HepG2 (cell line): ENCODE measurements around the gene NTRK2.

ENCODE experiments used
- CBX1 ChIP-seq: IDR thresholded peaks from one replicate; pipeline ENCODE4 v1.6.1; 2016; ENCODE audit warnings: antibody characterized with exemption, low read depth
- CHD2 ChIP-seq: IDR thresholded peaks from 2 replicates; pipeline ENCODE4 v1.6.1; 2011; ENCODE audit warnings: low read depth, low read length, improper control_type of control experiment
- DMAP1 ChIP-seq: IDR thresholded peaks from 2 replicates; pipeline ENCODE4 v1.6.1; 2016
- ESRRA ChIP-seq: sonication (generic); formaldehyde crosslinking; IDR thresholded peaks from 2 replicates; pipeline ENCODE4 v1.5.1; 2020; ENCODE audit warnings: mild to moderate bottlenecking, low read depth, missing genetic modification reagents
- GABPA ChIP-seq, 2 experiments: IDR thresholded peaks; 2 replicates each; pipeline ENCODE4 v1.6.1; 2011 to 2016; ENCODE audit warnings: low read depth in 2 of 2, low read length in 1 of 2, missing biosample characterization in 1 of 2, missing genetic modification characterization in 1 of 2
- GATAD2A ChIP-seq: IDR thresholded peaks from 2 replicates; pipeline ENCODE4 v1.6.1; 2016
- POLR2AphosphoS5 ChIP-seq: IDR thresholded peaks from 2 replicates; pipeline ENCODE4 v1.6.1; 2012; ENCODE audit warnings: low read depth, low read length
- REXO4 ChIP-seq: sonication (generic); formaldehyde crosslinking; IDR thresholded peaks from 2 replicates; pipeline ENCODE4 v1.8.0; 2022; ENCODE audit warnings: missing genetic modification reagents, mild to moderate bottlenecking, borderline replicate concordance
- U2AF1 ChIP-seq: fragments of 200-400 bp; formaldehyde crosslinking; optimal IDR thresholded peaks from 2 replicates; pipeline ENCODE3; 2017; ENCODE audit warnings: mild to moderate bottlenecking, low read depth, low read length
- ZNF776 ChIP-seq: sonication (generic); formaldehyde crosslinking; IDR thresholded peaks from 2 replicates; pipeline ENCODE4 v1.4.0; 2020; ENCODE audit warnings: mild to moderate bottlenecking, missing genetic modification reagents
- TF ChIP-seq, protein P1 (sequence below): sonication (generic); formaldehyde crosslinking; IDR thresholded peaks from 2 replicates; pipeline ENCODE4 v1.8.1; 2022; ENCODE audit warnings: low read depth, mild to moderate bottlenecking, missing genetic modification reagents

- TF ChIP-seq POLR2AphosphoS5 (no peak), GATAD2A (CRISPR knock-in tag) (no peak), ESRRA (no peak), GABPA (IDR thresholded peaks at IDR 0.05; ENCODE audit: low read depth, low read length) (no peak), GABPA (CRISPR knock-in tag; IDR thresholded peaks at IDR 0.05; ENCODE audit: low read depth) (no peak), ZNF776 (CRISPR knock-in tag) (no peak), DMAP1 (CRISPR knock-in tag) (no peak), CHD2 (no peak), U2AF1 (no peak), REXO4 (no peak), CBX1 (no peak)
- TF ChIP-seq, protein P1, sequence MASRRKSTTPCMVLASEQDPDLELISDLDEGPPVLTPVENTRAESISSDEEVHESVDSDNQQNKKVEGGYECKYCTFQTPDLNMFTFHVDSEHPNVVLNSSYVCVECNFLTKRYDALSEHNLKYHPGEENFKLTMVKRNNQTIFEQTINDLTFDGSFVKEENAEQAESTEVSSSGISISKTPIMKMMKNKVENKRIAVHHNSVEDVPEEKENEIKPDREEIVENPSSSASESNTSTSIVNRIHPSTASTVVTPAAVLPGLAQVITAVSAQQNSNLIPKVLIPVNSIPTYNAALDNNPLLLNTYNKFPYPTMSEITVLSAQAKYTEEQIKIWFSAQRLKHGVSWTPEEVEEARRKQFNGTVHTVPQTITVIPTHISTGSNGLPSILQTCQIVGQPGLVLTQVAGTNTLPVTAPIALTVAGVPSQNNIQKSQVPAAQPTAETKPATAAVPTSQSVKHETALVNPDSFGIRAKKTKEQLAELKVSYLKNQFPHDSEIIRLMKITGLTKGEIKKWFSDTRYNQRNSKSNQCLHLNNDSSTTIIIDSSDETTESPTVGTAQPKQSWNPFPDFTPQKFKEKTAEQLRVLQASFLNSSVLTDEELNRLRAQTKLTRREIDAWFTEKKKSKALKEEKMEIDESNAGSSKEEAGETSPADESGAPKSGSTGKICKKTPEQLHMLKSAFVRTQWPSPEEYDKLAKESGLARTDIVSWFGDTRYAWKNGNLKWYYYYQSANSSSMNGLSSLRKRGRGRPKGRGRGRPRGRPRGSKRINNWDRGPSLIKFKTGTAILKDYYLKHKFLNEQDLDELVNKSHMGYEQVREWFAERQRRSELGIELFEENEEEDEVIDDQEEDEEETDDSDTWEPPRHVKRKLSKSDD (CRISPR knock-in tag), result no peak
Observed at GRCh38 chr9:84857211-84857610, 187.7 kb downstream of the NTRK2 start.
